Activated T-cell treated with anti-CD3 and anti-CD28 coated beads, Interleukin-2, amount 50 U/mL, for 72 hours (primary cell): ENCODE data around the gene ENTPD3. TPM values are rescaled to one million over a fixed set of nuclear protein-coding genes. Genes with fewer than 3 reads are reported as not detected.

ENCODE experiments used
- ATAC-seq, 2 donors: fragments of 150-1000 bp; cut with Tn5 transposase; replicated peaks in 1 of 2; 2 replicates each; pipeline ENCODE4 v1.10.0; 2021; ENCODE audit warnings: moderate library complexity in 2 of 2, mild to moderate bottlenecking in 1 of 2
- DNase-seq, 2 donors: peaks; one replicate each; pipeline ENCODE4 v3.0.0; 2021 to 2022; ENCODE audit warnings: mixed read lengths in 1 of 2
- H3K27ac Mint-ChIP-seq: one replicate; pipeline ENCODE4 v1.8.0; 2022; ENCODE audit warnings: mild to moderate bottlenecking, moderate library complexity, mixed read lengths
- H3K27me3 Mint-ChIP-seq: one replicate; pipeline ENCODE4 v1.8.0; 2022; ENCODE audit warnings: low read depth, mixed read lengths
- H3K36me3 Mint-ChIP-seq, 2 donors: one replicate each; pipeline ENCODE4 v1.8.0; 2022; ENCODE audit warnings: mixed read lengths in 2 of 2, mild to moderate bottlenecking in 1 of 2; ENCODE audit not compliant: insufficient read depth in 2 of 2
- H3K4me1 Mint-ChIP-seq: one replicate; pipeline ENCODE4 v1.8.0; 2022; ENCODE audit warnings: low read depth, mixed read lengths
- H3K4me3 Mint-ChIP-seq, 2 donors: one replicate each; pipeline ENCODE4 v1.8.0; 2022; ENCODE audit warnings: mild to moderate bottlenecking in 2 of 2, mixed read lengths in 2 of 2, moderate library complexity in 2 of 2
- H3K9me3 Mint-ChIP-seq, 2 donors: one replicate each; pipeline ENCODE4 v1.8.0; 2022; ENCODE audit warnings: mixed read lengths in 2 of 2
- total RNA-seq, 2 donors: library from RNA; stranded (reverse); gene quantifications; one replicate each; pipeline ENCODE4 v1.2.3, GENCODE V29; 2022

The ENTPD3 gene, protein sequence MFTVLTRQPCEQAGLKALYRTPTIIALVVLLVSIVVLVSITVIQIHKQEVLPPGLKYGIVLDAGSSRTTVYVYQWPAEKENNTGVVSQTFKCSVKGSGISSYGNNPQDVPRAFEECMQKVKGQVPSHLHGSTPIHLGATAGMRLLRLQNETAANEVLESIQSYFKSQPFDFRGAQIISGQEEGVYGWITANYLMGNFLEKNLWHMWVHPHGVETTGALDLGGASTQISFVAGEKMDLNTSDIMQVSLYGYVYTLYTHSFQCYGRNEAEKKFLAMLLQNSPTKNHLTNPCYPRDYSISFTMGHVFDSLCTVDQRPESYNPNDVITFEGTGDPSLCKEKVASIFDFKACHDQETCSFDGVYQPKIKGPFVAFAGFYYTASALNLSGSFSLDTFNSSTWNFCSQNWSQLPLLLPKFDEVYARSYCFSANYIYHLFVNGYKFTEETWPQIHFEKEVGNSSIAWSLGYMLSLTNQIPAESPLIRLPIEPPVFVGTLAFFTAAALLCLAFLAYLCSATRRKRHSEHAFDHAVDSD
- not detected for total RNA-seq

DNA sequence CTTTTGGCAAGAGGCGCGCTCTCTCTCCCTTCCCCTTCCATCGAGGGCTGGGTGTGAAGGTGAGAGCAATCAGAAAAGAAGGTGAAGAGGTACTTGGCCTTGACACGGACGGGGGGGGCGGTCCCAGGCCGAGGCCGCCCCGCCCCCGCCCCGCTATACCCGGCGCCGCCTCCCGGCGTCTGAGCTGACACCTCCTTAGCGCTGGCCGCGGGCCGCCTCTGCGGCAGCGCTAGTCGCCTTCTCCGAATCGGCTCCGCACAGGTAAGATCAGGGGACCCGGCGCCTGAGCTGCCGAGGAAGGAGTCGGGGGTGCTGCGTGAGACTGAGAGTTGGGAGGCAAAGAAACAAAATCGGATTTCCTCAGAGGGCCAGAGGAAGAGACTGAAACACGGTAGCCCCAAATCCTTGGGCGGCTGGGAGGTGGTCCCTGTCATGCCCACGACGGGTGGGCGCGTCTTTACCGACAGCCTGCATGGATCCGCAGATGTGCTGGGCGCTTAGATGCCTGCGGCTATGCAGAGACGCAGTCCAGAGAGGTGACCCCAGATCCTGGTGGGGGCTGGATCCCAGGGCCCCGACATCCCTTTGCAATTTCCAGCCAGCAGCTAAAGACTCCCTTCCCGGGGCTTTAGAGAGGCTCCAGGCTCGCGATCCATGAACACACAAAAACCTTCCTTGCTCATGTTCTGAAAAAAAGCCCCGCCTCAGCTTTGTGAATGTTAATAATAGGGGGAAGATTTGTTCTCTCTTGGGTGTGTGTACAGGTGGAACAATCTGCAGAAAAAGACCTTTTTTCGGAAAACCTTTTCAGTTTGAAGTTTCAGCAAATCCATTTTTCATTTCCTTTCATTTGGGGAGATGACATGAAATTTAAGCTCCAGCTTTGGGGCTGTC, at the start of gene ENTPD3:
ENTPD3 (plus strand) TSS at position 184 of the 894 bp plus-strand sequence. CDS start 874 bp downstream, outside the sequence.
- ATAC-seq, result peak; percentile 95 to 96
- H3K27me3 Mint-ChIP-seq, result peaks cover 48% of the 10 kb centered on the region
- no peaks in the 10 kb centered on the region for H3K9me3 Mint-ChIP-seq
- H3K27ac Mint-ChIP-seq, result no peak within 1 kb of the TSS
- H3K4me1 Mint-ChIP-seq, result peaks cover 9% of the 10 kb centered on the region
- DNase-seq, result peak; percentile 39 to 48
- peak within 1 kb of the TSS; percentile 72 to 77 for H3K4me3 Mint-ChIP-seq
- no peaks in the 10 kb centered on the region for H3K36me3 Mint-ChIP-seq

DNA sequence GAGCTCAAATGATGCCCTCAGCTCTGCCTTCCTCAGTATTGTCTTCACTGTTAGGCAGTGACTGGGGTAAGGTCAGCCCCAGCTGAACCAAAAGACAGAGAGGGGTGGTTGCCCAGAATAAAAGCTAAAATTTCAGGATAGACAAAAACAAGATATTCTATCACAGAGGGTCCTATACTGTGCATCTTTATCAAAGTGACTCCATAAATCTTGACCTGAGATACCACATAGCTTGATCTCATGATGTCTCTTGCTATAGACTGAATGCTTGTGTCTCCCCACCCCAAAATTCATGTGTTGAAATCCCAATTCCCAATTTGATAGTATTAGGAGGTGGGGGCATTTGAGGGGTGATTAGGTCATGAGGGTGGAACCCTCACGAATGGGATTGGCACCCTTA, 47.1 kb upstream of the ENTPD3 start:
- DNase-seq, result no peak
- Mint-ChIP-seq H3K36me3 (no peaks in the 10 kb centered on the region), H3K27ac (no peak overlapping the region), H3K9me3 (no peaks in the 10 kb centered on the region), H3K4me3 (no peak overlapping the region), H3K27me3 (peaks cover 11% of the 10 kb centered on the region), H3K4me1 (peaks cover 28% of the 10 kb centered on the region)
- ATAC-seq, result no peak

DNA sequence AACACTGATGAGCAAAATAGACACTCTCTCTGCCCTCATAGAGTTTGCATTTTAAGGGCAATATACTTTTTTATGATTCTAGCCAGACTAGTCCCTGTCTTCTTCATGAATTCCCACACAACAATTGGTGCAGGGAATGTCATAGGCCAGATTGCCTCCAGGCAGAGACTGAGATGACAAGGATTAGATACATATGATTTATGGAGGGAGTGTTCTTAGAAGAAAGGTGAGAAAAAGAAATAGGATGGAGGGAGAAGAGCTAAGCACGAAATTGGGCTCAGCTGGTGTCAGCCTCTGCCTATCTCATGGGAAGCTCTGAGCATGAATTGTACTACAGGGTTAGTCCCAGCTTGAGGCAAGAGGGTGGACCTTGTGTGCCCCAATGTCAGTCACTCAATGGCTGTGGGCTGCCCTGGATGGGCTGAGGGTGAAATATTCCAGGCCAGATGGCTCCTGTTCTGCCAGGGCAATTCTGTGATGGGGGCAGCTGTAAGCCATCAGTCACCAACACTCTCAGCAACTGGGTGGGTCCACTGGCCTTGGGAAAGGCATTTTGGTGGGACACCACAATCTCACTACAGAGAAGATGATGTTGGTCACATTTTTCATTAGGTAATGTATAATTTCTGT, 46.3 kb upstream of the ENTPD3 start:
- Mint-ChIP-seq H3K4me1 (peaks cover 28% of the 10 kb centered on the region), H3K9me3 (no peaks in the 10 kb centered on the region), H3K4me3 (no peak overlapping the region), H3K27ac (no peak overlapping the region), H3K36me3 (no peaks in the 10 kb centered on the region), H3K27me3 (peaks cover 12% of the 10 kb centered on the region)
- DNase-seq (no peak), ATAC-seq (no peak)

GRCh38 chr3:40341671-40342070, 45.3 kb upstream of the ENTPD3 start:
- no peaks in the 10 kb centered on the region for H3K36me3 Mint-ChIP-seq
- H3K27ac Mint-ChIP-seq, result no peak overlapping the region
- DNase-seq (no peak), ATAC-seq (no peak)
- peaks cover 20% of the 10 kb centered on the region for H3K4me1 Mint-ChIP-seq
- H3K9me3 Mint-ChIP-seq, result no peaks in the 10 kb centered on the region
- peaks cover 12% of the 10 kb centered on the region for H3K27me3 Mint-ChIP-seq
- no peak overlapping the region for H3K4me3 Mint-ChIP-seq

GRCh38 chr3:40350529-40350928, 36.5 kb upstream of the ENTPD3 start:
- H3K4me3 Mint-ChIP-seq, result no peak overlapping the region
- peaks cover 5% of the 10 kb centered on the region for H3K4me1 Mint-ChIP-seq
- peaks cover 4 to 6% of the 10 kb centered on the region in 2 donors for H3K9me3 Mint-ChIP-seq
- no peak overlapping the region for H3K27ac Mint-ChIP-seq
- peaks cover 39% of the 10 kb centered on the region for H3K27me3 Mint-ChIP-seq
- ATAC-seq (no peak), DNase-seq (no peak)
- peaks cover 2 to 6% of the 10 kb centered on the region in 2 donors for H3K36me3 Mint-ChIP-seq

GRCh38 chr3:40355410-40355809, 31.6 kb upstream of the ENTPD3 start:
- DNase-seq, result no peak

GRCh38 chr3:40358454-40358853, 28.5 kb upstream of the ENTPD3 start:
- Mint-ChIP-seq H3K9me3 (peaks cover 0 to 2% of the 10 kb centered on the region in 2 donors), H3K4me1 (no peaks in the 10 kb centered on the region), H3K36me3 (no peaks in the 10 kb centered on the region), H3K27ac (no peak overlapping the region), H3K4me3 (no peak overlapping the region), H3K27me3 (peaks cover 40% of the 10 kb centered on the region)
- ATAC-seq (no peak), DNase-seq (no peak)

More at GRCh38 chr3:40355410-40355809, 31.6 kb upstream of the ENTPD3 start:
- Mint-ChIP-seq H3K9me3 (peaks cover 4 to 5% of the 10 kb centered on the region in 2 donors), H3K4me3 (no peak overlapping the region), H3K27me3 (peaks cover 51% of the 10 kb centered on the region), H3K27ac (no peak overlapping the region), H3K4me1 (peaks cover 5% of the 10 kb centered on the region), H3K36me3 (peaks cover 2 to 6% of the 10 kb centered on the region in 2 donors)
- ATAC-seq, result no peak

DNA sequence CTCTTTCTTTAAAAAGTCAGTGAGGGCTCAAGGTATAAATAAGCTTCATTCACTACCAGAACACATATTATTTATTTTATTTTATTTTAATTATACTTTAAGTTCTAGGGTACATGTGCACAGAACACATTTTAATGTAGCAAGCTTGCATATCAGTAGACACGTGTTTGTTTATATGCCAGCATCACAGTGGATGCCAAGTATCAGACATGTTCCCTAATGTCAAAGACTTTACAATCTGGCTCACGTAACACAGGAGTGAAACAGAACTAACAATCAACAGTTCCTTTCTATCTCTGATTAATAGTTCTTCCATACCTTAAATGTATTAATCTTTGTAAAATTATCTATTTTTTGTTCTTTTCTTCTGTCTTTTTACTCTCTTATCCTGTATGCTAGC, 23.3 kb upstream of the ENTPD3 start:
- Mint-ChIP-seq H3K27ac (no peak overlapping the region), H3K4me3 (no peak overlapping the region), H3K27me3 (peaks cover 37% of the 10 kb centered on the region), H3K36me3 (no peaks in the 10 kb centered on the region), H3K9me3 (no peaks in the 10 kb centered on the region), H3K4me1 (no peaks in the 10 kb centered on the region)
- DNase-seq (no peak), ATAC-seq (no peak)

DNA sequence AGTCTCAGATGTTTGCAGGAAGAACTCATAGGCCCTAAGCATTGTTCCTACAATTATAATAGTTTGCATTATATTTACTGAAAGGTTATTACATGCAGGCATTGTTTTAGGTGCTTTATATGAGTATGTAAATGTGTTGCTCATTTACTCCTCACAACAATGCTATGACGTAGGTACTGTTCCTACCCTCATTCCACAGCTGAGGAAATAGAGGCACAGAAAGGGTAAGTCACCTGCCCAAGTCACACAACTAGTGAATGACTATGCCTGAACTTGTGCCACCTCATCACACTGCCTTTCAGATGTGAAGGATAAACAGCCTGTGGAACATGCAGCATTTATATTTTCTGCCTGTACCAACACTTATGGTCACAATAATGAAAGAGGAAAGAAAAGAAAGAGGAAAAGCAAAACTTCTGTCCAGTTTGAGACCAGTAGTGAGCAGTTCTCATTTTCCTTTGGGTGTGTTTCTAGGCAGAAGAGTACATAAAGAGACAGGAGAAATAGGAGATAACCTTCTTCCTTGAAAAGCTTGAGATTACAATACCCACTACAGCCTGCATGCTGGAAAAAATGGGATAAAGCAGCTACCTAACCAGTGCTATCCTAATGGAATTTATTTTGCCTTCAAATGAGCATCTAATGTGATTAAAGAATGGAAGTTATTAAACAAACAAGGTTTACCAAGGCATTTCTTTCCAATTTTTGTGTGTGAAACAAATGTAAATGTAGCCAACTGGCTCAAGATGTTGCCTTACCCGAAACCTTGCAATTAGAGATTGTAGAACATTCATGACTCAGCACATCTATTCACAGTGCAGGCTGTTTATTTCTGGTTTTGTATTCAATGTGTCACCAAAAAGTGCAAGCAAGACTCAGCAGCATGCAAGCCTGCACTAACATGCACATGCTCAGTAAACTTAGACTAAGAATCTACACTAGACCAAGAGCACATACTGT, 20.5 kb upstream of the ENTPD3 start:
- ATAC-seq, result no peak
- Mint-ChIP-seq H3K4me1 (no peaks in the 10 kb centered on the region), H3K4me3 (no peak overlapping the region)

GRCh38 chr3:40369716-40370115, 17.3 kb upstream of the ENTPD3 start:
- Mint-ChIP-seq H3K36me3 (no peaks in the 10 kb centered on the region), H3K4me3 (no peak overlapping the region), H3K4me1 (no peaks in the 10 kb centered on the region), H3K9me3 (peaks cover 0 to 3% of the 10 kb centered on the region in 2 donors), H3K27me3 (peaks cover 50% of the 10 kb centered on the region), H3K27ac (no peak overlapping the region)
- DNase-seq (no peak), ATAC-seq (no peak)

More for the DNA sequence above, 20.5 kb upstream of the ENTPD3 start:
- DNase-seq, result no peak
- Mint-ChIP-seq H3K36me3 (no peaks in the 10 kb centered on the region), H3K27ac (no peak overlapping the region), H3K27me3 (peaks cover 62% of the 10 kb centered on the region), H3K9me3 (peaks cover 0 to 3% of the 10 kb centered on the region in 2 donors)

GRCh38 chr3:40377822-40378221, 9.2 kb upstream of the ENTPD3 start:
- peaks cover 1 to 11% of the 10 kb centered on the region in 2 donors for H3K9me3 Mint-ChIP-seq
- H3K36me3 Mint-ChIP-seq, result peaks cover 6 to 7% of the 10 kb centered on the region in 2 donors
- peaks cover 16% of the 10 kb centered on the region for H3K27me3 Mint-ChIP-seq
- ATAC-seq (no peak), DNase-seq (no peak)
- H3K4me1 Mint-ChIP-seq, result peaks cover 12% of the 10 kb centered on the region
- H3K27ac Mint-ChIP-seq, result no peak overlapping the region
- H3K4me3 Mint-ChIP-seq, result no peak overlapping the region
